ENCODE results near the gene NTNG2. TPM values are rescaled to one million over a fixed set of nuclear protein-coding genes. Genes with fewer than 3 reads are reported as not detected.

Gene NTNG2
- total RNA-seq, 2 donors from 2014 or later, result 1.3 TPM

GRCh38 chr9:132247942-132248341, 86.1 kb downstream of the NTNG2 start:
- peaks cover 3% of the 10 kb centered on the region for H3K36me3 Mint-ChIP-seq (ENCODE audit: low read depth)
- no peaks in the 10 kb centered on the region for H3K4me1 Mint-ChIP-seq
- DNase-seq, result no peak
- TF ChIP-seq CTCF (conservative IDR thresholded peaks at IDR 0.05), result no peak
- 89 to 97% methylated on average over 6 to 8 of the region's 8 CpGs for WGBS, 2 experiments (ENCODE audit: insufficient coverage in 1 of 2, insufficient read length in 1 of 2)
- H3K27ac Mint-ChIP-seq, result no peak overlapping the region
- Histone ChIP-seq H3K9me3 (ENCODE audit: control insufficient read depth, low read length) (peaks cover 16% of the 10 kb centered on the region), H3K36me3 (ENCODE audit: control insufficient read depth, insufficient read depth, low read length) (no peaks in the 10 kb centered on the region), H3K4me1 (ENCODE audit: control insufficient read depth, insufficient read depth, low read length) (no peaks in the 10 kb centered on the region), H3K9ac (ENCODE audit: extremely low read depth, low read length, poor library complexity, severe bottlenecking) (no peak overlapping the region), H3K27me3 (ENCODE audit: control insufficient read depth, insufficient read depth, low read length, poor library complexity, severe bottlenecking) (peaks cover 12% of the 10 kb centered on the region), H3K27ac (ENCODE audit: low read depth, low read length) (no peak overlapping the region), H3K4me3 (ENCODE audit: low read length) (no peak overlapping the region)
- H3K27me3 Mint-ChIP-seq (ENCODE audit: insufficient read depth), result peaks cover 20% of the 10 kb centered on the region
- H3K9me3 Mint-ChIP-seq, result peaks cover 20% of the 10 kb centered on the region
- no peak overlapping the region for H3K4me3 Mint-ChIP-seq

GRCh38 chr9:132249123-132249522, 87.3 kb downstream of the NTNG2 start:
- peaks cover 20% of the 10 kb centered on the region for H3K9me3 Mint-ChIP-seq
- H3K9me3 ChIP-seq (ENCODE audit: control insufficient read depth, low read length), result peaks cover 16% of the 10 kb centered on the region
- H3K36me3 ChIP-seq (ENCODE audit: control insufficient read depth, insufficient read depth, low read length), result no peaks in the 10 kb centered on the region
- H3K4me1 ChIP-seq (ENCODE audit: control insufficient read depth, insufficient read depth, low read length), result no peaks in the 10 kb centered on the region
- 86 to 96% methylated on average over 3 to 6 of the region's 6 CpGs for WGBS, 2 experiments (ENCODE audit: insufficient coverage in 1 of 2, insufficient read length in 1 of 2)
- H3K27me3 ChIP-seq (ENCODE audit: control insufficient read depth, insufficient read depth, low read length, poor library complexity, severe bottlenecking), result peaks cover under 1% of the 10 kb centered on the region
- H3K27me3 Mint-ChIP-seq (ENCODE audit: insufficient read depth), result peaks cover 9% of the 10 kb centered on the region
- H3K4me1 Mint-ChIP-seq, result no peaks in the 10 kb centered on the region
- no peak overlapping the region for H3K4me3 ChIP-seq (ENCODE audit: low read length)
- H3K36me3 Mint-ChIP-seq (ENCODE audit: low read depth), result peaks cover 3% of the 10 kb centered on the region
- no peak for TF ChIP-seq CTCF (conservative IDR thresholded peaks at IDR 0.05)
- H3K27ac ChIP-seq (ENCODE audit: low read depth, low read length), result no peak overlapping the region
- no peak overlapping the region for H3K4me3 Mint-ChIP-seq
- no peak overlapping the region for H3K9ac ChIP-seq (ENCODE audit: extremely low read depth, low read length, poor library complexity, severe bottlenecking)
- no peak overlapping the region for H3K27ac Mint-ChIP-seq
- DNase-seq, result no peak

GRCh38 chr9:132249690-132250089, 87.8 kb downstream of the NTNG2 start:
- peaks cover 3% of the 10 kb centered on the region for H3K27me3 Mint-ChIP-seq (ENCODE audit: insufficient read depth)
- peaks cover 20% of the 10 kb centered on the region for H3K9me3 Mint-ChIP-seq
- H3K9me3 ChIP-seq (ENCODE audit: control insufficient read depth, low read length), result peaks cover 16% of the 10 kb centered on the region
- TF ChIP-seq CTCF (conservative IDR thresholded peaks at IDR 0.05), result no peak
- no peak for DNase-seq
- H3K36me3 Mint-ChIP-seq (ENCODE audit: low read depth), result peaks cover 3% of the 10 kb centered on the region
- no peak overlapping the region for H3K27ac Mint-ChIP-seq
- WGBS, 2 experiments (ENCODE audit: insufficient coverage in 1 of 2, insufficient read length in 1 of 2), result 92 to 93% methylated on average over 4 to 8 of the region's 8 CpGs
- no peaks in the 10 kb centered on the region for H3K4me1 ChIP-seq (ENCODE audit: control insufficient read depth, insufficient read depth, low read length)
- H3K27me3 ChIP-seq (ENCODE audit: control insufficient read depth, insufficient read depth, low read length, poor library complexity, severe bottlenecking), result no peaks in the 10 kb centered on the region
- H3K4me1 Mint-ChIP-seq, result no peaks in the 10 kb centered on the region
- no peak overlapping the region for H3K9ac ChIP-seq (ENCODE audit: extremely low read depth, low read length, poor library complexity, severe bottlenecking)
- no peak overlapping the region for H3K4me3 ChIP-seq (ENCODE audit: low read length)
- no peak overlapping the region for H3K4me3 Mint-ChIP-seq
- H3K36me3 ChIP-seq (ENCODE audit: control insufficient read depth, insufficient read depth, low read length), result no peaks in the 10 kb centered on the region
- H3K27ac ChIP-seq (ENCODE audit: low read depth, low read length), result no peak overlapping the region

Measured in endodermal cell (in vitro differentiated cells).